Bronchial epithelial cell (primary cell): ENCODE measurements around the gene PYGO1. TPM values are rescaled to one million over a fixed set of nuclear protein-coding genes. Genes with fewer than 3 reads are reported as not detected.

Experiments used
- DNase-seq: peaks from one replicate; pipeline ENCODE4 v3.0.0-alpha.2; 2010; ENCODE audit warnings: low read depth
- FAIRE-seq: peaks from 2 replicates; lab custom pipeline; 2011; peaks lifted over from hg19 to GRCh38; lab: Jason Lieb, UNC
- H3K27me3 ChIP-seq: 2 replicates; pipeline ENCODE4 v1.5.1; 2011; ENCODE audit warnings: low read length; ENCODE audit not compliant: control insufficient read depth, insufficient read depth
- H3K36me3 ChIP-seq: 2 replicates; pipeline ENCODE4 v1.5.1; 2011; ENCODE audit warnings: low read length; ENCODE audit not compliant: control insufficient read depth, insufficient read depth
- H3K4me3 ChIP-seq: 2 replicates; pipeline ENCODE4 v1.5.1; 2011; ENCODE audit warnings: mild to moderate bottlenecking, low read depth, low read length, control low read depth
- total RNA-seq: library from RNA; depleted of rRNA; stranded (reverse); fragments of >200 nt; gene quantifications from 2 replicates; pipeline ENCODE4 v1.2.1, GENCODE V29; 2014
- TF ChIP-seq, protein P1 (sequence below): IDR thresholded peaks from 2 replicates; pipeline ENCODE4 v1.5.1; 2011; ENCODE audit warnings: mild to moderate bottlenecking, moderate library complexity, low read length, control low read depth, inconsistent platforms; ENCODE audit not compliant: insufficient read depth, severe bottlenecking

Gene PYGO1
- total RNA-seq, 1 donor from 2014 or later = 1.1 TPM

DNA sequence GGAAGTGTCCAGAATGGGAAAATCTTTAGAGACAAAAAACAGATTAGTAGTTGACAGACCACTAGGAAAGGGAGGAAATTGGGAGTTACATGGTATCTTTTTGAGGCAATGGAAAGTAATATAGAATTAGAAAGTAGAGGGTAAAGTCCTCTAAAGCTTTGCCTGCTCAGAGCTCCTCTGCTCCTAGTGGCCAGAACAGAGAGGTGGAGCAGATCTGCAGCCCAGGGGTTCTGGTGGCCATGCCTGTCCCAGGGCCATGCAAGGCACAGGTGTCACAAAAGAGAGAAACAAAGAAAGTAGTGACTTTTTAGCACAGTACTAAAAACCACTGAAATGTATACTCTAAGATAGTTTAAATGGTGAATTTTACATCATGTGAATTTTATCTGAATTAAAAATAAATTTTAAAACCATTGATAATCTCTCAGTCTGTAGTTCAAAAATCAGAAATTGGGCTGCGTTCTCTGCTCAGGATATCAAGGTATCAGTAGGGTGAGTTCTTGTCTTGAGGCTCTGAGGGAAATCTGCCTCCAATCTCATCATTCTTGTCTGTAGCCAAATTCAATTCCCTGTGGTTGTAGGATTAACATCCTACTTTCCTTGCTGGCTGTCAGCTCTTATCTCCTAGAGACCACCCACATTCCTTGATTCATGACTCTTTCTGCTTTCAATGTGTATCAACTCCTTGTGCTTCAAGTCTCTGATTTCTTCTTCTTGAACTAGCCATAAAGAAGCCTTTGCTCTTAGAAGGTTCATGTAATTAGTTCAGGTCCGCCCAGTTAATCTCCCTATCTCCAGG, 23.6 kb downstream of the PYGO1 start:
- Histone ChIP-seq H3K27me3 (no peaks in the 10 kb centered on the region), H3K36me3 (no peaks in the 10 kb centered on the region), H3K4me3 (no peak overlapping the region)
- TF ChIP-seq, protein P1, sequence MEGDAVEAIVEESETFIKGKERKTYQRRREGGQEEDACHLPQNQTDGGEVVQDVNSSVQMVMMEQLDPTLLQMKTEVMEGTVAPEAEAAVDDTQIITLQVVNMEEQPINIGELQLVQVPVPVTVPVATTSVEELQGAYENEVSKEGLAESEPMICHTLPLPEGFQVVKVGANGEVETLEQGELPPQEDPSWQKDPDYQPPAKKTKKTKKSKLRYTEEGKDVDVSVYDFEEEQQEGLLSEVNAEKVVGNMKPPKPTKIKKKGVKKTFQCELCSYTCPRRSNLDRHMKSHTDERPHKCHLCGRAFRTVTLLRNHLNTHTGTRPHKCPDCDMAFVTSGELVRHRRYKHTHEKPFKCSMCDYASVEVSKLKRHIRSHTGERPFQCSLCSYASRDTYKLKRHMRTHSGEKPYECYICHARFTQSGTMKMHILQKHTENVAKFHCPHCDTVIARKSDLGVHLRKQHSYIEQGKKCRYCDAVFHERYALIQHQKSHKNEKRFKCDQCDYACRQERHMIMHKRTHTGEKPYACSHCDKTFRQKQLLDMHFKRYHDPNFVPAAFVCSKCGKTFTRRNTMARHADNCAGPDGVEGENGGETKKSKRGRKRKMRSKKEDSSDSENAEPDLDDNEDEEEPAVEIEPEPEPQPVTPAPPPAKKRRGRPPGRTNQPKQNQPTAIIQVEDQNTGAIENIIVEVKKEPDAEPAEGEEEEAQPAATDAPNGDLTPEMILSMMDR = no peak
- DNase-seq (no peak), FAIRE-seq (no peak)

DNA sequence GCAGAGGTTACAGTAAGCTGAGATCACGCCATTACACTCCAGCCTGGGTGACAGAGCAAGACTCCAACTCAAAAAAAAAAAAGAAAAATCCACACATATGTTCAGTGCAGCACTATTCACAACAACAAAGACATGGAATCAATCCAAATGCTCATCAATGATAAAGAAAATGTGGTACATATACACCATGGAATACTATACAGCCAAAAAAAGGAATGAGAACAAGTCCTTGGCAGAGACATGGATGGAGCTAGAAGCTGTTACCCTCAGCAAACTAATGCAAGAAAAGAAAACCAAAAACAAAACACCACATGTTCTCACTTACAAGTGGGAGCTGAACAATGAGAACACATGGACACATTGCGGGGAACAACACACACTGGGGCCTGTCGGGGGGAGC, 25.5 kb downstream of the PYGO1 start:
- no peak for DNase-seq
- Histone ChIP-seq H3K27me3 (no peaks in the 10 kb centered on the region), H3K36me3 (no peaks in the 10 kb centered on the region), H3K4me3 (no peak overlapping the region)
- TF ChIP-seq, protein P1 = no peak
- FAIRE-seq = no peak

DNA sequence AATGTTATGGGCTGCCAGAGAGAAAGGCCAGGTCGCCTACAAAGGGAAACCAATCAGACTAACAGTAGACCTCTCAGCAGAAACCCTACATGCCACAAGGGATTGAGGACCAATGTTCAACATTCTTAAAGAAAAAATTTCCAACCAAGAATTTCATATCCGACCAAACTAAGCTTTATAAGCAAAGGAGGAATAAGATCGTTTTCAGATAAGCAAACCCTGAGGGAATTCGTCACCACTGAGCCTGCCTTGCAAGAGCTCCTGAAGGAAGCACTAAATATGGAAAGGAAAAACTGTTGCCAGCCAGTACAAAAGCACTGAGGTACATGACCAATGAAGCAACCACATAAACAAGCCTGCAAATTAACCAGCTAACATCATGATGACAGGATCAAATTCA, 33.1 kb downstream of the PYGO1 start:
- TF ChIP-seq, protein P1 = no peak
- no peak for DNase-seq
- no peak for FAIRE-seq

DNA sequence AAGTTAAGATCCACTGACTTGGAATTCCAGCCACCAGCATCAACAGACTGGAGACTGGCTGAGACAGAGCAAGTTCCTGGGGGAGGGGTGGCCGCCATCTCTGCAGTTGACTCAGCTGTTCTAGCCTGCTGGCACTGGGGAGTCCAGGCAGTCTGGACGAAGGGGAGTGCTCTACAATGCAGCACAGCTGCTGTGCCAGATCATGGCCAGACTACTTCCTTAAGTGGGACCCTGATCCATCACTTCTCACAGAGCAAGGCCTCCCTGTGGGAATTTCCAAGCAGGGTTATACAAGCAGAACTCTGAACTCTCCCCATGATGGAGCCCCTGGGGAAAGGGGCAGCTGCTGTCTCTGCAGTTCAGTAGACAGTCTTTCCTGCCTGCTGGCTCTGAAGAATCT, 35.2 kb downstream of the PYGO1 start:
- FAIRE-seq (no peak), DNase-seq (no peak)
- Histone ChIP-seq H3K36me3 (no peaks in the 10 kb centered on the region), H3K4me3 (no peak overlapping the region), H3K27me3 (no peaks in the 10 kb centered on the region)
- TF ChIP-seq, protein P1 = no peak

More for the DNA sequence above, 33.1 kb downstream of the PYGO1 start:
- Histone ChIP-seq H3K36me3 (no peaks in the 10 kb centered on the region), H3K27me3 (no peaks in the 10 kb centered on the region), H3K4me3 (no peak overlapping the region)

DNA sequence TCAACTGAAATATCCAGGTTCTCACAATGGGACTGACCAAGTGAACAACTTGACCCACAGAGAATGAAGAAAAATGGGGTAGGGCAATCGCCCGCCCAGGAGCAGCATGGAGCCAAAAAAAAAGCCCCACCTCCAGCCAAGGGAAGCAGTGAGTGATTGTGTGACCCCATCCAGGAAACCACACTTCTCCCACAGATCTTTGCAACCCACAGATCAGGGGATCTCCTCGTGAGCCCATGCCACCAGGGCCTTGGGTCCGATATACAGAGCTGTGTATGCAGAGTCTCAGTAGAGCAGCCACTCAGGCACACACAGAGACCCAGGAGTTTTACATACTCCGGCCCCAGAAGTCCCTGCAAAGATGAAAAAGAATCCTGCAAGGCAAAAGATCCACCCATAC, 35.7 kb downstream of the PYGO1 start:
- Histone ChIP-seq H3K27me3 (no peaks in the 10 kb centered on the region), H3K4me3 (no peak overlapping the region), H3K36me3 (no peaks in the 10 kb centered on the region)
- TF ChIP-seq, protein P1 = no peak
- DNase-seq (no peak), FAIRE-seq (no peak)
